Measurements from ENCODE around the gene TMEM267.
"Not testable (repeated sequence)": the region's sequence is repeated elsewhere in the genome, so short reads cannot be mapped to it uniquely, and the experiment has no call there.

The TMEM267 gene

DNA sequence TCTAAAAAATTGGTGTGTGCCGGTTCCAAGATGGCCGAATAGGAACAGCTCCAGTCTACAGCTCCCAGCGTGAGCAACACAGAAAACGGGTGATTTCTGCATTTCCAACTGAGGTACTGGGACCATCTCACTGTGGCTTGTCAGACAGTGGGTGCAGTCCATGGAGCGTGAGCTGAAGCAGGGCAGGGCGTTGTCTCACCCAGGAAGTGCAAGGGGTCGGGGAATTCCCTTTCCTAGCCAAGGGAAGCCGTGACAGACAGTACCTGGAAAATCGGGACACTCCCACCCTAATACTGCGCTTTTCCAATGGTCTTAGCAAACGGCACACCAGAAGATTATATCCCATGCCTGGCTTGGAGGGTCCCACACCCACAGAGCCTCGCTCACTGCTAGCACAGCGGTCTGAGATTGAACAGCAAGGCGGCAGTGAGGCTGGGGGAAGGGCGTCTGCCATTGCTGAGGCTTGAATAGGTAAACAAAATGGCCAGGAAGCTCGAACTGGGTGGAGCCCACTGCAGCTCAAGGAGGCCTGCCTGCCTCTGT is 81.1 kb downstream of the TMEM267 start:
- DNase-seq: not testable (repeated sequence)

DNA sequence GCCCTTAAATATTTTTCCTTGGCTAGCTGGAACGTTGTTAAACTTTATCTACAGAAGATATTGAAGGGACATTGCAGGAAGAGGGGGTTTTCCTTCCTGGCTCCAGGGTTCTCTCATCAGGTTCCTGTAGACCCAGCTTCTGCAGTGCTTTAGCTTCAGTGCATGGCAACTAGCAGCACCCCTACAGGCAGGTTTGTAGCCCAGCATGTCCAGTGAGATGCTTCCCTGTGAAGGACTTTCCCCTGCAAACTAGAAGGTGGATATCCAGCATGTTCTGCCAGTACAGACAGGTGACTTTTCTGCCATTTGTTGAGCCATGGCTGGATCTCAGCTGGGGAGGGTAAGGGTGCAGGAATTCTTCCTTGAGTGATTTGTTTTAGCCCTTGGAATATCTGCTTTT is 81.8 kb downstream of the TMEM267 start:
- DNase-seq: no peak

DNA sequence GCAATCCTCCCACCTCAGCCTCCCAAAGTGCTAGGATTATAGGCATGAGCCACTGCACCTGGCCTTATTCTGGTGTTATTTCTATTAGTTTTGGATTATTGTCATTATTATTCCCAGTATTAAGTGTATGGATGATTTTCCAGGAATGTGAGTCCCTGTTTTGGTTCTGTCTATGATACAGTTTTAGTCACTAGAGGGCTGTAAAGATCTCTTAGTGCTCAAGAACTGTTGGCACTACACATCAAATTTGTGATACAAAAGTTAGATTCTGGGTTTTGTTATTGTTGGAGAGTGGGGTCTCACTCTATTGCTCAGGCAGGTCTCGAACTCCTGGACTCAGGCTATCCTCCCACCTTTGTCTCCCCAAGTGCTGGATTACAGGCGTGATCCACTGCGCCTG is 83.6 kb downstream of the TMEM267 start:
- DNase-seq: no peak

DNA sequence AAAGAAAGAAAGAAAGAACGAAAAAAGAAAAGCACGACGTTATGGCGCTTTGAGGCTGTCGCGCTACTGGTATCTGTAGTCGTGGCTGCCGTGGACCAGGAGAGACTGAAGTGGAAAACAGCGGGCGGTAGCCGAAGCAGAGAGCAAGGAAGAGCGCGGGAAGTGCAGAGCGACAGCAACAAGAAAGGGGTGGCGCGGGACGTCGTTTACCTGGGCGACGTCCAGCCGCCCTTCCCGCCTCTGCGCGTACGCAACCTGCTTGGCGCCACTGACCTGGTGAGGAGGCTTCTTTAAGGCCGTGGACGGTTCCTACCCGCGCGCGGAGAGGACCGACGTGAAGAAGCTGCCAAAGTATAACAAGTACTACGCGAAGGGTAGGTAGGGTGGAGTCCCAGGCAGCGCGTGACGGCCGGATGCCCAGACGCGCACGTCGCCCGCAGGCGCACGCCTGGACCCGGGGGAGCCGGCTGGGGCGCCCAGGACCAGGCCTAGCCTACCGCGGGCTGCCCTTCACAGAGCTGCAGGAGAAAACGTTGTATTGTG is 86.8 kb downstream of the TMEM267 start:
- DNase-seq: peak; percentile 48 to 64
